ENCODE measurements around the gene KIR2DL1. TPM values are rescaled to one million over a fixed set of nuclear protein-coding genes. Genes with fewer than 3 reads are reported as not detected.
"Not testable (repeated sequence)": the region's sequence is repeated elsewhere in the genome, so short reads cannot be mapped to it uniquely, and the experiment has no call there.

KIR2DL1 gene
- total RNA-seq, 4 donors from 2014 or later: not detected

GRCh38 chr19:54782916-54783315, 13.3 kb downstream of the KIR2DL1 start:
- H3K4me3 ChIP-seq; intact Hi-C loops (cut with DNase I); H3K27me3 ChIP-seq; H3K4me1 ChIP-seq; H3K9me3 ChIP-seq; H3K36me3 ChIP-seq; DNase-seq; H3K27ac ChIP-seq: not testable (repeated sequence)
- WGBS, 2 donors: 72 to 80% methylated on average over 1 to 4 of the region's 4 CpGs

- 80 to 84% methylated on average over 10 to 12 of the region's 24 CpGs for WGBS, 2 donors
- H3K27me3 ChIP-seq; intact Hi-C loops (cut with DNase I); H3K36me3 ChIP-seq; DNase-seq; H3K27ac ChIP-seq; H3K4me1 ChIP-seq; H3K4me3 ChIP-seq; H3K9me3 ChIP-seq: not testable (repeated sequence)
These were observed 16.6 kb downstream of the KIR2DL1 start for GRCh38 chr19:54786091-54786723.

- intact Hi-C loops (cut with DNase I); H3K4me1 ChIP-seq; H3K36me3 ChIP-seq; H3K27ac ChIP-seq; H3K9me3 ChIP-seq; H3K27me3 ChIP-seq; DNase-seq; H3K4me3 ChIP-seq: not testable (repeated sequence)
- 62 to 67% methylated on average over 6 of the region's 6 CpGs for WGBS, 2 donors
These were observed 18.6 kb downstream of the KIR2DL1 start for GRCh38 chr19:54788154-54788553.

DNA sequence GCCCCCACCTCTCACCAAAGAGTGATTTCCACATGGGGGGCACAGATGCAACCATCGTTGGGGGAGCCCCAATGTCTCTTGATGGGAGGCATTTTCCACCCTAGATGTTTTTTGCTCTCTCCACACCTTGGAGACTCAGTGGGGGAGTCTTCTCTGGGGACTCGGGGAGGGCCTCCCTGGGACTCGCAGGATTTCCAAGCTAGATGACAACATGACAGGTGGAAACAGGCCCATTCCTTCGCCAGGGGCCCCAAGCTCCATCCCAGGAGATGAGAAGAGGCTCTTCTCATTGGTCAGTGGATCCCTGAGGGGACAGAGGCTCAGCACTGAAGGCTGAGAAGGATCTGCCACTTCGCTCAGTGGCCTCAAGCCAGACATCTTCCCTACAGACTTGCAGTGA, 21.1 kb downstream of the KIR2DL1 start:
- intact Hi-C loops (cut with DNase I): no loop called here
- WGBS, 2 donors: 42 to 60% methylated on average over 1 to 5 of the region's 5 CpGs
- Histone ChIP-seq H3K27ac (no peak overlapping the region), H3K4me1 (no peaks in the 10 kb centered on the region), H3K27me3 (peaks cover 0 to 9% (median 0%) of the 10 kb centered on the region in 4 donors), H3K4me3 (no peak overlapping the region), H3K9me3 (no peaks in the 10 kb centered on the region), H3K36me3 (no peaks in the 10 kb centered on the region)
- no peak for DNase-seq
- TF ChIP-seq POLR2A (IDR thresholded peaks at IDR 0.05): no peak
- TF ChIP-seq, protein P1, sequence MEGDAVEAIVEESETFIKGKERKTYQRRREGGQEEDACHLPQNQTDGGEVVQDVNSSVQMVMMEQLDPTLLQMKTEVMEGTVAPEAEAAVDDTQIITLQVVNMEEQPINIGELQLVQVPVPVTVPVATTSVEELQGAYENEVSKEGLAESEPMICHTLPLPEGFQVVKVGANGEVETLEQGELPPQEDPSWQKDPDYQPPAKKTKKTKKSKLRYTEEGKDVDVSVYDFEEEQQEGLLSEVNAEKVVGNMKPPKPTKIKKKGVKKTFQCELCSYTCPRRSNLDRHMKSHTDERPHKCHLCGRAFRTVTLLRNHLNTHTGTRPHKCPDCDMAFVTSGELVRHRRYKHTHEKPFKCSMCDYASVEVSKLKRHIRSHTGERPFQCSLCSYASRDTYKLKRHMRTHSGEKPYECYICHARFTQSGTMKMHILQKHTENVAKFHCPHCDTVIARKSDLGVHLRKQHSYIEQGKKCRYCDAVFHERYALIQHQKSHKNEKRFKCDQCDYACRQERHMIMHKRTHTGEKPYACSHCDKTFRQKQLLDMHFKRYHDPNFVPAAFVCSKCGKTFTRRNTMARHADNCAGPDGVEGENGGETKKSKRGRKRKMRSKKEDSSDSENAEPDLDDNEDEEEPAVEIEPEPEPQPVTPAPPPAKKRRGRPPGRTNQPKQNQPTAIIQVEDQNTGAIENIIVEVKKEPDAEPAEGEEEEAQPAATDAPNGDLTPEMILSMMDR (IDR thresholded peaks at IDR 0.05): no peak

- Histone ChIP-seq H3K4me1 (no peaks in the 10 kb centered on the region), H3K27me3 (peaks cover 0 to 6% (median 0%) of the 10 kb centered on the region in 4 donors), H3K36me3 (no peaks in the 10 kb centered on the region), H3K4me3 (no peak overlapping the region), H3K27ac (no peak overlapping the region), H3K9me3 (no peaks in the 10 kb centered on the region)
- no peak for DNase-seq
- 77 to 81% methylated on average over 6 of the region's 6 CpGs for WGBS, 2 donors
- intact Hi-C loops (cut with DNase I): no loop called here
- TF ChIP-seq POLR2A (IDR thresholded peaks at IDR 0.05): no peak
- TF ChIP-seq, protein P1 (IDR thresholded peaks at IDR 0.05): no peak
These were observed 21.9 kb downstream of the KIR2DL1 start for GRCh38 chr19:54791476-54791875.

- intact Hi-C loops (cut with DNase I): no loop called here
- no peak for DNase-seq
- no peaks in the 10 kb centered on the region for H3K4me1 ChIP-seq
- peaks cover 0 to 8% (median 0%) of the 10 kb centered on the region in 4 donors for H3K27me3 ChIP-seq
- WGBS, 2 donors: 33 to 45% methylated on average over 8 of the region's 8 CpGs
- TF ChIP-seq, protein P1 (IDR thresholded peaks at IDR 0.05): no peak
- TF ChIP-seq POLR2A (IDR thresholded peaks at IDR 0.05): no peak
- H3K27ac ChIP-seq: peak overlapping the region in 1 of 4 donors; percentile 3
- H3K9me3 ChIP-seq: no peaks in the 10 kb centered on the region
- no peaks in the 10 kb centered on the region for H3K36me3 ChIP-seq
- H3K4me3 ChIP-seq: peak overlapping the region in 2 of 4 donors; percentile 15 to 16
These were observed 23.2 kb downstream of the KIR2DL1 start for GRCh38 chr19:54792814-54793213.

GRCh38 chr19:54795758-54796157, 26.2 kb downstream of the KIR2DL1 start:
- no peak for DNase-seq
- Histone ChIP-seq H3K27me3 (peaks cover 0 to 11% (median 0%) of the 10 kb centered on the region in 4 donors), H3K4me1 (no peaks in the 10 kb centered on the region), H3K36me3 (no peaks in the 10 kb centered on the region), H3K9me3 (no peaks in the 10 kb centered on the region), H3K4me3 (no peak overlapping the region), H3K27ac (no peak overlapping the region)
- intact Hi-C loops (cut with DNase I): no loop called here
- WGBS, 2 donors: 43 to 53% methylated on average over 1 of the region's 1 CpG
- no peak for TF ChIP-seq POLR2A (IDR thresholded peaks at IDR 0.05)
- TF ChIP-seq, protein P1 (IDR thresholded peaks at IDR 0.05): no peak
